Measurements from ENCODE around the gene PHF21A. TPM values are rescaled to one million over a fixed set of nuclear protein-coding genes. Genes with fewer than 3 reads are reported as not detected.
"Not testable (repeated sequence)": the region's sequence is repeated elsewhere in the genome, so short reads cannot be mapped to it uniquely, and the experiment has no call there.

Gene PHF21A
- total RNA-seq, 2 experiments from 2014 or later: 45.4 to 49.0 TPM

- H3K9me3 Mint-ChIP-seq; H3K27ac Mint-ChIP-seq; DNase-seq; H3K27me3 Mint-ChIP-seq; ATAC-seq (ENCODE audit: low read depth); POLR2A ChIA-PET; H3K36me3 Mint-ChIP-seq: not testable (repeated sequence)
- Mint-ChIP-seq H3K4me1 (peaks cover 41% of the 10 kb centered on the region), H3K4me3 (peak overlapping the region; percentile 65)
Observed at GRCh38 chr11:46116712-46117037, 4.6 kb downstream of the PHF21A start.

GRCh38 chr11:46116007-46116711 lies 5.1 kb downstream of the PHF21A start:
- H3K36me3 Mint-ChIP-seq: peaks cover 9% of the 10 kb centered on the region
- no peak for DNase-seq
- ATAC-seq (ENCODE audit: low read depth): no peak
- peak overlapping the region; percentile 65 for H3K4me3 Mint-ChIP-seq
- no peaks in the 10 kb centered on the region for H3K9me3 Mint-ChIP-seq
- POLR2A ChIA-PET: no interaction called here
- H3K4me1 Mint-ChIP-seq: peaks cover 41% of the 10 kb centered on the region
- H3K27me3 Mint-ChIP-seq: no peaks in the 10 kb centered on the region
- peak overlapping the region; percentile 72 for H3K27ac Mint-ChIP-seq

GRCh38 chr11:46114961-46115360 lies 6.3 kb downstream of the PHF21A start:
- peak overlapping the region; percentile 6 for H3K4me3 Mint-ChIP-seq
- H3K27me3 Mint-ChIP-seq: no peaks in the 10 kb centered on the region
- H3K9me3 Mint-ChIP-seq: no peaks in the 10 kb centered on the region
- H3K4me1 Mint-ChIP-seq: peaks cover 41% of the 10 kb centered on the region
- no peak for ATAC-seq (ENCODE audit: low read depth)
- peaks cover 9% of the 10 kb centered on the region for H3K36me3 Mint-ChIP-seq
- POLR2A ChIA-PET: no interaction called here
- no peak for DNase-seq
- H3K27ac Mint-ChIP-seq: peak overlapping the region; percentile 54

- peaks cover 38% of the 10 kb centered on the region for H3K4me1 Mint-ChIP-seq
- ATAC-seq (ENCODE audit: low read depth): no peak
- no peak overlapping the region for H3K4me3 Mint-ChIP-seq
- POLR2A ChIA-PET: interaction anchor here (0.6 kb wide), 1 partner anchor 1148 kb away, joined by 4 read pairs; no protein-coding TSS in a partner anchor
- no peaks in the 10 kb centered on the region for H3K27me3 Mint-ChIP-seq
- peaks cover 7% of the 10 kb centered on the region for H3K36me3 Mint-ChIP-seq
- no peaks in the 10 kb centered on the region for H3K9me3 Mint-ChIP-seq
- H3K27ac Mint-ChIP-seq: no peak overlapping the region
- no peak for DNase-seq
Observed at GRCh38 chr11:46114378-46114777, 6.9 kb downstream of the PHF21A start.

GRCh38 chr11:46112961-46113607 lies 8.2 kb downstream of the PHF21A start:
- H3K9me3 Mint-ChIP-seq: no peaks in the 10 kb centered on the region
- H3K36me3 Mint-ChIP-seq: peaks cover 7% of the 10 kb centered on the region
- no peak for DNase-seq
- peaks cover 29% of the 10 kb centered on the region for H3K4me1 Mint-ChIP-seq
- peak; percentile 90 for ATAC-seq (ENCODE audit: low read depth)
- H3K27ac Mint-ChIP-seq: no peak overlapping the region
- H3K4me3 Mint-ChIP-seq: peak overlapping the region; percentile 33
- POLR2A ChIA-PET: interaction anchor here (0.7 kb wide), 1 partner anchor 8 kb away, joined by 3 read pairs; the partner anchor contains the start of gene PHF21A
- no peaks in the 10 kb centered on the region for H3K27me3 Mint-ChIP-seq

GRCh38 chr11:46108751-46109150 lies 12.5 kb downstream of the PHF21A start:
- Mint-ChIP-seq H3K27me3 (no peaks in the 10 kb centered on the region), H3K36me3 (peaks cover 7% of the 10 kb centered on the region), H3K9me3 (no peaks in the 10 kb centered on the region), H3K4me3 (no peak overlapping the region), H3K27ac (no peak overlapping the region), H3K4me1 (peaks cover 15% of the 10 kb centered on the region)
- DNase-seq: no peak
- POLR2A ChIA-PET: interaction anchor here (0.6 kb wide), 1 partner anchor 78 kb away, joined by 3 read pairs; no protein-coding TSS in a partner anchor
- ATAC-seq (ENCODE audit: low read depth): no peak

- no peaks in the 10 kb centered on the region for H3K27me3 Mint-ChIP-seq
- no peaks in the 10 kb centered on the region for H3K9me3 Mint-ChIP-seq
- POLR2A ChIA-PET: no interaction called here
- H3K36me3 Mint-ChIP-seq: peaks cover 5% of the 10 kb centered on the region
- H3K4me3 Mint-ChIP-seq: no peak overlapping the region
- DNase-seq (no peak), ATAC-seq (ENCODE audit: low read depth) (no peak)
- H3K27ac Mint-ChIP-seq: no peak overlapping the region
- H3K4me1 Mint-ChIP-seq: peaks cover 11% of the 10 kb centered on the region
Observed at GRCh38 chr11:46107780-46108179, 13.5 kb downstream of the PHF21A start.

GRCh38 chr11:46107408-46107718 lies 13.9 kb downstream of the PHF21A start:
- Mint-ChIP-seq H3K4me3 (no peak overlapping the region), H3K27me3 (no peaks in the 10 kb centered on the region), H3K36me3 (peaks cover 5% of the 10 kb centered on the region), H3K4me1 (peaks cover 9% of the 10 kb centered on the region), H3K27ac (no peak overlapping the region), H3K9me3 (no peaks in the 10 kb centered on the region)
- POLR2A ChIA-PET: no interaction called here
- DNase-seq (no peak), ATAC-seq (ENCODE audit: low read depth) (no peak)

GRCh38 chr11:46106530-46107407 lies 14.5 kb downstream of the PHF21A start:
- Mint-ChIP-seq H3K9me3 (no peaks in the 10 kb centered on the region), H3K4me1 (peaks cover 9% of the 10 kb centered on the region), H3K27ac (no peak overlapping the region), H3K36me3 (peaks cover 5% of the 10 kb centered on the region), H3K27me3 (no peaks in the 10 kb centered on the region), H3K4me3 (no peak overlapping the region)
- ATAC-seq (ENCODE audit: low read depth): no peak
- POLR2A ChIA-PET: no interaction called here
- DNase-seq: no peak

GRCh38 chr11:46105926-46106325 lies 15.3 kb downstream of the PHF21A start:
- Mint-ChIP-seq H3K27me3 (no peaks in the 10 kb centered on the region), H3K4me3 (no peak overlapping the region), H3K9me3 (no peaks in the 10 kb centered on the region), H3K27ac (no peak overlapping the region), H3K36me3 (peaks cover 5% of the 10 kb centered on the region), H3K4me1 (peaks cover 10% of the 10 kb centered on the region)
- DNase-seq (no peak), ATAC-seq (ENCODE audit: low read depth) (no peak)
- POLR2A ChIA-PET: no interaction called here

- no peak overlapping the region for H3K27ac Mint-ChIP-seq
- no peak for ATAC-seq (ENCODE audit: low read depth)
Observed at GRCh38 chr11:46105134-46105628, 16.1 kb downstream of the PHF21A start.

GRCh38 chr11:46102843-46103242 lies 18.4 kb downstream of the PHF21A start:
- DNase-seq: no peak
- H3K36me3 Mint-ChIP-seq: peaks cover 7% of the 10 kb centered on the region
- no peak for ATAC-seq (ENCODE audit: low read depth)
- H3K4me1 Mint-ChIP-seq: peaks cover 24% of the 10 kb centered on the region
- no peak overlapping the region for H3K27ac Mint-ChIP-seq
- H3K4me3 Mint-ChIP-seq: no peak overlapping the region
- no peaks in the 10 kb centered on the region for H3K9me3 Mint-ChIP-seq
- POLR2A ChIA-PET: no interaction called here
- H3K27me3 Mint-ChIP-seq: no peaks in the 10 kb centered on the region

More at GRCh38 chr11:46105134-46105628, 16.1 kb downstream of the PHF21A start:
- Mint-ChIP-seq H3K4me1 (peaks cover 16% of the 10 kb centered on the region), H3K27me3 (no peaks in the 10 kb centered on the region), H3K4me3 (no peak overlapping the region), H3K36me3 (peaks cover 5% of the 10 kb centered on the region), H3K9me3 (no peaks in the 10 kb centered on the region)
- POLR2A ChIA-PET: interaction anchor here (1.3 kb wide), 1 partner anchor 15 kb away, joined by 4 read pairs; the partner anchor contains the start of gene PHF21A
- no peak for DNase-seq

GRCh38 chr11:46100670-46101069 lies 20.6 kb downstream of the PHF21A start:
- no peak for DNase-seq
- Mint-ChIP-seq H3K27me3 (no peaks in the 10 kb centered on the region), H3K9me3 (no peaks in the 10 kb centered on the region), H3K4me1 (peaks cover 24% of the 10 kb centered on the region), H3K27ac (peak overlapping the region; percentile 42), H3K36me3 (peaks cover 13% of the 10 kb centered on the region), H3K4me3 (peak overlapping the region; percentile 79)
- POLR2A ChIA-PET: interaction anchor here (1.0 to 1.1 kb wide), 2 partner anchors 20 to 135 kb away, joined by 3 read pairs; no protein-coding TSS in a partner anchor
- ATAC-seq (ENCODE audit: low read depth): peak; percentile 61

Data from activated naive CD8-positive, alpha-beta T cell treated with anti-CD3 and anti-CD28 coated beads, Interleukin-2, amount 10 ng/mL, durations not matched to agents 7 days and 5 days (primary cell).